Measurements from ENCODE around the gene SLC38A7.

DNA sequence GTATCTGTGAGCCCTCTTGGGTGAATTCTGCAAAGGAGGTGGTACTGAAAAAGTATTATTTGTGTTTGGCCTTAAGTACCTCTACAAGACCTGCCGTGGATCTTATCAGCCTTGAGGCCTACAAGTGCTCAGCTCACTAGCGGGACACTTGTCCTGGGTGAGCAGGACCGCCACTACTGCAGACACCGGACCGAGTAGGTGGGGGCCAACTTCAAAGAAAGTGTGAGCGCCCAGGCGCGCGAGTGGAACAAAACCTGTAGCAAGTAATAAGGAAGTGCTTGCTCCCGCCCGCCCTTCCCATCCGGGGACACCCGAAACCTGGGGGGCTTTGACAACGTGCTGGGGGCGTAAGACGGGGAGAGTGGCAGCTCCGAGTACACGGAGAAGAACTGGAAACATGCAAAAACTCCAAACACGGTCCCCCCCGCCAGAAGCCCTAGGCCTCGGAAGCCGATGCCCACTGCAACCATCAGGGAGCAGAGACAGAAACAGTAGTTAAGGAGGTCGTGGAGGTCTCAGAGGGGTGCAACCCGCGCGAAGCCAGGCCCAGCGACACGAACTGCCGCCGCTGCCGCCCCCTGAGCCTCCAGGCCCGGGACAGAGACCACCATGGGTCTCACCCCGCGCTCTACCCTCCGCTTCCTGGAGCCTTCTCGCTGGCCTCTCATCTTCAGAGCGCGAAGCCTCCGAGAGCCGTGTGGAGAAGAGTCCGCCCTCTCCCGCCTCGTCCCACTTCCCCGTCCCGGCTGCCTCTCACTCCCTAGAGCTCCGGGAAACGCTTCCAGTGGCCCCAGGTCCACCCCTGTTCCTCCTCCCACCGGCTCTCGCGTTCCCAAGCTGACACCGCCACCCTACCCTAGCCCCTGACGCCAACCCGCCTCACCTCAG is 55.5 kb downstream of the SLC38A7 start:
- TF ChIP-seq, protein P1, sequence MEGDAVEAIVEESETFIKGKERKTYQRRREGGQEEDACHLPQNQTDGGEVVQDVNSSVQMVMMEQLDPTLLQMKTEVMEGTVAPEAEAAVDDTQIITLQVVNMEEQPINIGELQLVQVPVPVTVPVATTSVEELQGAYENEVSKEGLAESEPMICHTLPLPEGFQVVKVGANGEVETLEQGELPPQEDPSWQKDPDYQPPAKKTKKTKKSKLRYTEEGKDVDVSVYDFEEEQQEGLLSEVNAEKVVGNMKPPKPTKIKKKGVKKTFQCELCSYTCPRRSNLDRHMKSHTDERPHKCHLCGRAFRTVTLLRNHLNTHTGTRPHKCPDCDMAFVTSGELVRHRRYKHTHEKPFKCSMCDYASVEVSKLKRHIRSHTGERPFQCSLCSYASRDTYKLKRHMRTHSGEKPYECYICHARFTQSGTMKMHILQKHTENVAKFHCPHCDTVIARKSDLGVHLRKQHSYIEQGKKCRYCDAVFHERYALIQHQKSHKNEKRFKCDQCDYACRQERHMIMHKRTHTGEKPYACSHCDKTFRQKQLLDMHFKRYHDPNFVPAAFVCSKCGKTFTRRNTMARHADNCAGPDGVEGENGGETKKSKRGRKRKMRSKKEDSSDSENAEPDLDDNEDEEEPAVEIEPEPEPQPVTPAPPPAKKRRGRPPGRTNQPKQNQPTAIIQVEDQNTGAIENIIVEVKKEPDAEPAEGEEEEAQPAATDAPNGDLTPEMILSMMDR (IDR thresholded peaks at IDR 0.05): no peak
- TF ChIP-seq POLR2A (IDR thresholded peaks at IDR 0.05): no peak
